Measurements from ENCODE around the gene CCBE1.

CCBE1 gene

GRCh38 chr18:59564561-59564960 is 132.7 kb downstream of the CCBE1 start:
- Histone ChIP-seq H3K9me3 (no peaks in the 10 kb centered on the region), H3K4me3 (ENCODE audit: low read depth, low read length) (no peak overlapping the region), H3K27me3 (no peaks in the 10 kb centered on the region), H3K36me3 (no peaks in the 10 kb centered on the region), H3K4me1 (no peaks in the 10 kb centered on the region)
- no peak for DNase-seq
- TF ChIP-seq, protein P1, sequence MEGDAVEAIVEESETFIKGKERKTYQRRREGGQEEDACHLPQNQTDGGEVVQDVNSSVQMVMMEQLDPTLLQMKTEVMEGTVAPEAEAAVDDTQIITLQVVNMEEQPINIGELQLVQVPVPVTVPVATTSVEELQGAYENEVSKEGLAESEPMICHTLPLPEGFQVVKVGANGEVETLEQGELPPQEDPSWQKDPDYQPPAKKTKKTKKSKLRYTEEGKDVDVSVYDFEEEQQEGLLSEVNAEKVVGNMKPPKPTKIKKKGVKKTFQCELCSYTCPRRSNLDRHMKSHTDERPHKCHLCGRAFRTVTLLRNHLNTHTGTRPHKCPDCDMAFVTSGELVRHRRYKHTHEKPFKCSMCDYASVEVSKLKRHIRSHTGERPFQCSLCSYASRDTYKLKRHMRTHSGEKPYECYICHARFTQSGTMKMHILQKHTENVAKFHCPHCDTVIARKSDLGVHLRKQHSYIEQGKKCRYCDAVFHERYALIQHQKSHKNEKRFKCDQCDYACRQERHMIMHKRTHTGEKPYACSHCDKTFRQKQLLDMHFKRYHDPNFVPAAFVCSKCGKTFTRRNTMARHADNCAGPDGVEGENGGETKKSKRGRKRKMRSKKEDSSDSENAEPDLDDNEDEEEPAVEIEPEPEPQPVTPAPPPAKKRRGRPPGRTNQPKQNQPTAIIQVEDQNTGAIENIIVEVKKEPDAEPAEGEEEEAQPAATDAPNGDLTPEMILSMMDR (IDR thresholded peaks at IDR 0.05; ENCODE audit: low read depth, low read length) = no peak

- TF ChIP-seq, protein P1 (IDR thresholded peaks at IDR 0.05; ENCODE audit: low read depth, low read length) = no peak
- no peaks in the 10 kb centered on the region for H3K9me3 ChIP-seq
- no peak overlapping the region for H3K4me3 ChIP-seq (ENCODE audit: low read depth, low read length)
- no peaks in the 10 kb centered on the region for H3K27me3 ChIP-seq
- H3K4me1 ChIP-seq = no peaks in the 10 kb centered on the region
- H3K36me3 ChIP-seq = no peaks in the 10 kb centered on the region
- no peak for DNase-seq
Measured at GRCh38 chr18:59563176-59563785, 133.9 kb downstream of the CCBE1 start.

DNA sequence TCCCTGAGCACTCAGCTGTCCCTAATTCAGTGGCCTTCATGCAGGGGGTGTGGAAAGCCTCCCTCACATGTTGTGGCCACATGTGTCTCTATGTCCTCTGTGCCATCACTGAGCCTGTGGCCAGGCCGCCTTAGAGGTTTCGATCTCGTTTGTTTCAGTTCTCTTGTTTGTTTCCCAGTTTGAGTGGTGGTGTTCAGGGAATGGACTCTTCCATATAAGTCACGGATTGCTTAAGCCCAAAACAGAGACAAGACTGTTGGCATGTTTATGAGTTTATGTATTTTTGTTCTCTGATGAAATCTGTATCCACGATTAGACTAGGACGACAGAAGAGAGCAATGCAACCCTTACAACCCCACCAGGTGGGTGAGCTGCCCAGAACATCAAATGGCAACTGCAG is 134.5 kb downstream of the CCBE1 start:
- TF ChIP-seq, protein P1 (IDR thresholded peaks at IDR 0.05; ENCODE audit: low read depth, low read length) = no peak
- Histone ChIP-seq H3K4me1 (no peaks in the 10 kb centered on the region), H3K4me3 (ENCODE audit: low read depth, low read length) (no peak overlapping the region), H3K9me3 (no peaks in the 10 kb centered on the region), H3K27me3 (no peaks in the 10 kb centered on the region), H3K36me3 (no peaks in the 10 kb centered on the region)
- DNase-seq = no peak

DNA sequence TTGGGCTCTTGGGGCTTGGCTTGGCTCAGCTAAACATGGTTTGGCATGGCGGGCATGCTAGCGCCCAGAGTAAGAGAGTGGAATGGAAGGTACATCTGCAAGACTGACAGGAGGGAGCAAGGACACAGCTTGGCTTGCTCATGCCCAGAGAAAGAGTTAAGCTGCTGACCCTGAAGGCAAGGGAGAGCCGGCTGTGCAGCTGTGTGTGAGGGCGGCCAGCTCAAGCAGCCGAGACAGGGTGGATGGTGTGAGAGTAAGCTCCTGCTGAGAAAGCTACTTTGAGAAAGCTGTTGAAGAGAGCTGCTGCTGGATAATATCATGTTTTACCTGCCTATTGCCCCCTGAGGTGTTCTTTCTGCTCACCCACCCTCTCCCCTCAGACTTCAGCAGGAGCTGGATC is 135.6 kb downstream of the CCBE1 start:
- Histone ChIP-seq H3K27me3 (no peaks in the 10 kb centered on the region), H3K9me3 (no peaks in the 10 kb centered on the region), H3K4me1 (no peaks in the 10 kb centered on the region; the same call in 1 of the 2 replicates), H3K36me3 (no peaks in the 10 kb centered on the region), H3K4me3 (ENCODE audit: low read depth, low read length) (no peak overlapping the region)
- no peak for DNase-seq
- TF ChIP-seq, protein P1 (IDR thresholded peaks at IDR 0.05; ENCODE audit: low read depth, low read length) = no peak

- Histone ChIP-seq H3K9me3 (no peaks in the 10 kb centered on the region), H3K4me1 (peaks cover 5% of the 10 kb centered on the region), H3K36me3 (no peaks in the 10 kb centered on the region), H3K27me3 (no peaks in the 10 kb centered on the region), H3K4me3 (ENCODE audit: low read depth, low read length) (no peak overlapping the region)
- TF ChIP-seq, protein P1 (IDR thresholded peaks at IDR 0.05; ENCODE audit: low read depth, low read length) = no peak
- no peak for DNase-seq
Measured at GRCh38 chr18:59560556-59560955, 136.7 kb downstream of the CCBE1 start.

DNA sequence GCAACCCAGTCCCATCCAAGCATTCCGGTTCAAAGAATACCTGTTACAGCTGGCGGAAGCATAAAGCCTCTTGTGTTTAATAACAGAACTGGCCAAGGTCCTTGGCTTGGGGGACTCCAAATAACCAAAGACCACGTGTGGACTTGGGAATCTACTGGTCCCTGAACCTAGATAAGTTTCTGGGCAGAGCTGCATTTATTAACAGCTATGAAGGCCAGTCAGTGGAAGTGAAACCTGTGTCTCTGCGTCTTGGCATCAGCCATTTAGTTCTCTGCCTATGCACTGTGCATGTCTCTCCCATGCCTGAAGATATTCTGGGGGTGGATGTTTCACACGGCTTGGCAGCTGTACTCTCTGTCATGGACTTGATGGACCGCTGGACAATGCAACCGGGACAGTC is 137.7 kb downstream of the CCBE1 start:
- peaks cover 5% of the 10 kb centered on the region for H3K4me1 ChIP-seq
- TF ChIP-seq, protein P1 (IDR thresholded peaks at IDR 0.05; ENCODE audit: low read depth, low read length) = no peak
- DNase-seq = no peak
- no peak overlapping the region for H3K4me3 ChIP-seq (ENCODE audit: low read depth, low read length)
- H3K27me3 ChIP-seq = no peaks in the 10 kb centered on the region
- H3K9me3 ChIP-seq = no peaks in the 10 kb centered on the region
- H3K36me3 ChIP-seq = no peaks in the 10 kb centered on the region
